ENCODE data around the gene GIPC2. TPM values are rescaled to one million over a fixed set of nuclear protein-coding genes. Genes with fewer than 3 reads are reported as not detected.

Gene GIPC2
- total and polyA plus RNA-seq, 2 donors (not counting 3 experiments of a cell fraction or from before 2014, with no cell fraction given): 2.8 to 9.6 TPM

DNA sequence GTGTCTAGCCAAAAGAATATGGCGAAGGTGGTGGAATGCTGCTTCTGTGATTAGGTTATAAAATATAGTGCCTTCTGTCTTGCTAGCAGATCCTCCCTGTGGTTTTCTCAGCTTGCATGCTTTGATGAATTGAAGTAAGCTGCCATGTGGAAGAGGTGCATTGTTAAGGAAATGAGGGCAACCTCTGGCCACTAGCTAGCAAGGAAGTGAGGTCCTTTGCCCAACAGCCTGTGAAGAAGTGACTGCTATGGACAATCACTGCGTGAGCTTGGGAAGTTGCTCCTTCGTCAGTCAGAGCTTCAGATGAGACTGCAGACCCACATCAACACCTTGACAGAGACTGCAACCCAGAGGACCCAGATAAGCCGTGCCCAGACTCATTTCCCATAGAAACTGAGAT lies 109.4 kb downstream of the GIPC2 start:
- H4K20me1 ChIP-seq (replicated peaks; ENCODE audit: control insufficient read depth, extremely low read depth, insufficient read depth, low read length): no peaks in the 10 kb centered on the region
- no peaks in the 10 kb centered on the region for H3K27me3 ChIP-seq (ENCODE audit: control insufficient read depth in 2 of 2, insufficient read depth in 2 of 2, low read length in 2 of 2)
- no peaks in the 10 kb centered on the region for H3K79me2 ChIP-seq (ENCODE audit: control insufficient read depth, insufficient read depth, low read length)
- H3K36me3 ChIP-seq (ENCODE audit: control insufficient read depth in 2 of 2, extremely low read depth in 1 of 2, insufficient read depth in 2 of 2, low read length in 2 of 2): no peaks in the 10 kb centered on the region
- H3K4me3 ChIP-seq (replicated peaks in 1 of 3; ENCODE audit: insufficient read depth in 1 of 3, low read depth in 1 of 3, low read length in 3 of 3): no peak overlapping the region
- H3K9ac ChIP-seq (replicated peaks; ENCODE audit: extremely low read depth, insufficient read depth, low read length): no peak overlapping the region
- no peak overlapping the region for H3K4me2 ChIP-seq (ENCODE audit: insufficient read depth, low read length)
- no peak for DNase-seq (ENCODE audit: low read depth, low spot score)
- ChIA-PET CTCF (interaction anchor here (0.6 to 1.5 kb wide), 2 partner anchors 17 to 18 kb away, joined by 3 read pairs; no protein-coding TSS in a partner anchor), POLR2A (interaction anchor here (0.6 kb wide), 1 partner anchor 285 kb away, joined by 3 read pairs; no protein-coding TSS in a partner anchor)
- no peak for FAIRE-seq
- no peak overlapping the region for H2AFZ ChIP-seq (ENCODE audit: low read depth, low read length)
- TF ChIP-seq POLR2A (IDR thresholded peaks at IDR 0.05; ENCODE audit: low read depth, low read length): no peak
- no peak for TF ChIP-seq MYC (IDR thresholded peaks at IDR 0.05; ENCODE audit: low read depth, low read length)
- no peak for TF ChIP-seq GATA2 (IDR thresholded peaks at IDR 0.05; ENCODE audit: insufficient read depth, insufficient read length, low read depth, low read length)
- no peak for TF ChIP-seq POLR2AphosphoS5 (IDR thresholded peaks at IDR 0.05; ENCODE audit: insufficient read depth, low read depth, low read length)
- no peak for TF ChIP-seq FOS (IDR thresholded peaks at IDR 0.05; ENCODE audit: borderline replicate concordance, insufficient read depth, low read length)
- TF ChIP-seq, protein P1, sequence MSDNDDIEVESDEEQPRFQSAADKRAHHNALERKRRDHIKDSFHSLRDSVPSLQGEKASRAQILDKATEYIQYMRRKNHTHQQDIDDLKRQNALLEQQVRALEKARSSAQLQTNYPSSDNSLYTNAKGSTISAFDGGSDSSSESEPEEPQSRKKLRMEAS (IDR thresholded peaks at IDR 0.05; ENCODE audit: insufficient read depth, insufficient read length): no peak
- no peak for TF ChIP-seq EZH2 (IDR thresholded peaks at IDR 0.05; ENCODE audit: borderline replicate concordance, low read depth, low read length, severe bottlenecking)
- TF ChIP-seq, protein P2, sequence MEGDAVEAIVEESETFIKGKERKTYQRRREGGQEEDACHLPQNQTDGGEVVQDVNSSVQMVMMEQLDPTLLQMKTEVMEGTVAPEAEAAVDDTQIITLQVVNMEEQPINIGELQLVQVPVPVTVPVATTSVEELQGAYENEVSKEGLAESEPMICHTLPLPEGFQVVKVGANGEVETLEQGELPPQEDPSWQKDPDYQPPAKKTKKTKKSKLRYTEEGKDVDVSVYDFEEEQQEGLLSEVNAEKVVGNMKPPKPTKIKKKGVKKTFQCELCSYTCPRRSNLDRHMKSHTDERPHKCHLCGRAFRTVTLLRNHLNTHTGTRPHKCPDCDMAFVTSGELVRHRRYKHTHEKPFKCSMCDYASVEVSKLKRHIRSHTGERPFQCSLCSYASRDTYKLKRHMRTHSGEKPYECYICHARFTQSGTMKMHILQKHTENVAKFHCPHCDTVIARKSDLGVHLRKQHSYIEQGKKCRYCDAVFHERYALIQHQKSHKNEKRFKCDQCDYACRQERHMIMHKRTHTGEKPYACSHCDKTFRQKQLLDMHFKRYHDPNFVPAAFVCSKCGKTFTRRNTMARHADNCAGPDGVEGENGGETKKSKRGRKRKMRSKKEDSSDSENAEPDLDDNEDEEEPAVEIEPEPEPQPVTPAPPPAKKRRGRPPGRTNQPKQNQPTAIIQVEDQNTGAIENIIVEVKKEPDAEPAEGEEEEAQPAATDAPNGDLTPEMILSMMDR (IDR thresholded peaks at IDR 0.05; ENCODE audit: extremely low read depth in 1 of 2, insufficient read depth in 1 of 2, low read depth in 1 of 2, low read length in 2 of 2): no peak
- no peak for TF ChIP-seq JUN (IDR thresholded peaks at IDR 0.05; ENCODE audit: borderline replicate concordance, insufficient read depth, insufficient read length, low read depth)
- BruUV-seq (replicated peaks): no TSS peak
- dilution Hi-C loops (cut with MboI; ENCODE audit: extremely low pct_ligation_motif_present, low sequenced_read_pairs): no loop called here
- no peaks in the 10 kb centered on the region for H3K9me3 ChIP-seq (replicated peaks; ENCODE audit: control insufficient read depth, insufficient read depth, low read length)
- intact Hi-C loops (cut with micrococcal nuclease): no loop called here
- no peaks in the 10 kb centered on the region for H3K9me1 ChIP-seq (replicated peaks; ENCODE audit: control insufficient read depth, extremely low read depth, insufficient read depth, low read length)
- no peak overlapping the region for H3K27ac ChIP-seq (ENCODE audit: insufficient read depth, low read depth, low read length)
- no peaks in the 10 kb centered on the region for H3K4me1 ChIP-seq (ENCODE audit: control insufficient read depth, extremely low read depth, insufficient read depth, low read length)
